22Rv1 (cell line): ENCODE results near the gene RFTN2.
"Not testable (repeated sequence)": the region's sequence is repeated elsewhere in the genome, so short reads cannot be mapped to it uniquely, and the experiment has no call there.

Experiments
- H3K27ac ChIP-seq: fragments of 450-650 bp; 2 replicates; pipeline ENCODE4 v1.5.1; 2017
- ZFX ChIP-seq: fragments of 450-650 bp; IDR thresholded peaks from 2 replicates; pipeline ENCODE4 v1.6.1; 2017; ENCODE audit warnings: antibody characterized with exemption, borderline replicate concordance
- TF ChIP-seq, protein P1 (sequence below): fragments of 450-650 bp; IDR thresholded peaks from 2 replicates; pipeline ENCODE4 v1.5.1; 2017; ENCODE audit warnings: mild to moderate bottlenecking

The RFTN2 gene

GRCh38 chr2:197598450-197598849, 76.9 kb downstream of the RFTN2 start:
- H3K27ac ChIP-seq, result no peak overlapping the region
- no peak for TF ChIP-seq ZFX
- TF ChIP-seq, protein P1, sequence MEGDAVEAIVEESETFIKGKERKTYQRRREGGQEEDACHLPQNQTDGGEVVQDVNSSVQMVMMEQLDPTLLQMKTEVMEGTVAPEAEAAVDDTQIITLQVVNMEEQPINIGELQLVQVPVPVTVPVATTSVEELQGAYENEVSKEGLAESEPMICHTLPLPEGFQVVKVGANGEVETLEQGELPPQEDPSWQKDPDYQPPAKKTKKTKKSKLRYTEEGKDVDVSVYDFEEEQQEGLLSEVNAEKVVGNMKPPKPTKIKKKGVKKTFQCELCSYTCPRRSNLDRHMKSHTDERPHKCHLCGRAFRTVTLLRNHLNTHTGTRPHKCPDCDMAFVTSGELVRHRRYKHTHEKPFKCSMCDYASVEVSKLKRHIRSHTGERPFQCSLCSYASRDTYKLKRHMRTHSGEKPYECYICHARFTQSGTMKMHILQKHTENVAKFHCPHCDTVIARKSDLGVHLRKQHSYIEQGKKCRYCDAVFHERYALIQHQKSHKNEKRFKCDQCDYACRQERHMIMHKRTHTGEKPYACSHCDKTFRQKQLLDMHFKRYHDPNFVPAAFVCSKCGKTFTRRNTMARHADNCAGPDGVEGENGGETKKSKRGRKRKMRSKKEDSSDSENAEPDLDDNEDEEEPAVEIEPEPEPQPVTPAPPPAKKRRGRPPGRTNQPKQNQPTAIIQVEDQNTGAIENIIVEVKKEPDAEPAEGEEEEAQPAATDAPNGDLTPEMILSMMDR, result no peak

GRCh38 chr2:197597166-197597565, 78.2 kb downstream of the RFTN2 start:
- TF ChIP-seq, protein P1, result no peak
- TF ChIP-seq ZFX, result no peak
- no peak overlapping the region for H3K27ac ChIP-seq

DNA sequence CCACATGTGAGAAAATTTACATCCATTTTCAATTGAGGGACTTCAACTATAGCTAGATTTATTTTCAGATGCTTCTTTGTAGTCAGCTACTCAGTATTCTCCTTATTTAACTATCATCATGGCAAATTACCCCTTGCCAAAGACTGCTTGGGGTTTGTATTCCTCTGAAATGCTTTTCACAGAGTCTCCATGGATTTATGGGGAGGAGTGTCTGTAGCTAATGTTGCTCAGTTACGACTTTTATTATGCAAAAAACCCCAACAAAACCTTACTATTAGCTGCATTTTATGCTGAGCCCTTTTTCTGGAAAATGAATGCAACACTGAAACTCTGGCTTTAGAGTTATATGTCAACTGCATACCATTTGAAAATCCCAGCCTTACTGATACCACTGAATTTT, 78.6 kb downstream of the RFTN2 start:
- TF ChIP-seq, protein P1, result no peak
- TF ChIP-seq ZFX, result no peak

GRCh38 chr2:197591339-197592072, 83.9 kb downstream of the RFTN2 start:
- TF ChIP-seq, protein P1, result no peak
- TF ChIP-seq ZFX, result no peak
- no peak overlapping the region for H3K27ac ChIP-seq

More for the DNA sequence above, 78.6 kb downstream of the RFTN2 start:
- no peak overlapping the region for H3K27ac ChIP-seq

DNA sequence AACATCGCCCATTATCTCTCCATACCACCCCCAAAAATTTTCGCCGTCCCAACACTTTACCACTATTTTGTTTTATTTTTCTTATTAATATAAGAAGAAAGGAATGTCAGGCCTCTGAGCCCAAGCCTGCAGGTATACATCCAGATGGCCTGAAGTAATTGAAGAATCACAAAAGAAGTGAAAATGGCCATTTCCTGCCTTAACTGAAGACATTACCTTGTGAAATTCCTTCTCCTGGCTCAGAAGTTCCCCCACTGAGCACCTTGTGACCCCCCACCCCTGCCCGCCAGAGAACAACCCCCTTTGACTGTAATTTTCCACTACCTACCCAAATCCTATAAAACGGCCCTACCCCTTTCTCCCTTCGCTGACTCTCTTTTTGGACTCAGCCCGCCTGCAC, 88.1 kb downstream of the RFTN2 start:
- H3K27ac ChIP-seq, result not testable (repeated sequence)

DNA sequence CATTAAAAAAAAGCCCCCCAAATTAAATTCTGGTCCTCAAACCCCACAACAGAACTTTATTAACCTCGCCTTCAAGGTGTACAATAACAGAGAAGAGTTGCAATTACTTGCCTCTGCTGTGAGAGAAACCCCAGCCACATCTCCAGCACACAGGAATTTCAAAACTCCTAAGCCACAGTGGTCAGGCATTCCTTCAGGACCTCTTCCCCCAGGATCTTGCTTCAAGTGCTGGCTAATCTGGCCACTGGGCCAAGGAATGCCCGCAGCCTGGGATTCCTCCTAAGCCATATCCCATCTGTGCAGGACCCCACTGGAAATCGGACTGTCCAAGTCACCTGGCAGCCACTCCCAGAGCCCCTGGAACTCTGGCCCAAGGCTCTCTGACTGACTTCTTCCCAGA, 95.2 kb downstream of the RFTN2 start:
- H3K27ac ChIP-seq, result not testable (repeated sequence)

- not testable (repeated sequence) for H3K27ac ChIP-seq
These were observed 97.1 kb downstream of the RFTN2 start for GRCh38 chr2:197578294-197578693.

DNA sequence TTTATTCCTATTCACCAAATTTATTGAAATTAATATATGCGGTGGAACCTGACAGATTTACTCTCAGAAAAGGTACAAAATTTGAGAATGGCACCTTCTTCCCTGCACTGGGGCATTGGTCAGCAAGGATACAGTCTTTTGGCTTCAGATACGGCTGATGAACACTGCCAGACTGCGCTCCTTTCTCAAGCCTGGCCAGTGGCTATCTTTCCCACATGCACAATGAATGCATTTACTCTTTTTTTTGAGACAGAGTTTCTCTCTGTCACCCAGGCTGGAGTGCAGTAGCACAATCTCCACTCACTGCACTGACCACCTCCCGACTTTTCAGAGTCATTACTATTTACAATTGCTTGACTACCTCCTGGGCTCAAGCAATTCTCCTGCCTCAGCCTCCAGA, 97.9 kb downstream of the RFTN2 start:
- TF ChIP-seq, protein P1, result no peak
- TF ChIP-seq ZFX, result no peak
- no peak overlapping the region for H3K27ac ChIP-seq

GRCh38 chr2:197576631-197577030, 98.8 kb downstream of the RFTN2 start:
- no peak overlapping the region for H3K27ac ChIP-seq
- no peak for TF ChIP-seq ZFX

DNA sequence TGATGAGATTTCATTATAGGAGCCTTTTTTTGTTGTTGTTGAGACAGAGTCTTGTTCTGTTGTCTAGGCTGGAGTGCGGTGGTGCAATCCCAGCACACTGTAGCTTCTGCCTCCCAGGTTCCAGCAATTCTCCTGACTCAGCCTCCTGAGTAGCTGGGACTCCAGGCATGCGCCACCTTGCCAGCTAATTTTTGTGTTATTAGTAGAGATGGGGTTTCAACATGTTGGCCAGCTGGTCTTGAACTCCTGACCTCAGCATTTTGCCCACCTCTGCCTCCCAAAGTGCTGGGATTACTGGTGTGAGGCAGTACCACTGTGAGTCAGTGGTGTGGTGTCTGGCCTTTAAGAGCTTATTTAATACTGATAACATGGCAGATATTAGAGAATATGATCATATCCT, 99.4 kb downstream of the RFTN2 start:
- H3K27ac ChIP-seq, result no peak overlapping the region
- TF ChIP-seq, protein P1, result no peak
- TF ChIP-seq ZFX, result no peak
